Measurements from ENCODE around the gene UBXN6.
A peak's percentile ranks its signal among the peaks of the same experiment; 100 is the strongest.

The UBXN6 gene, protein sequence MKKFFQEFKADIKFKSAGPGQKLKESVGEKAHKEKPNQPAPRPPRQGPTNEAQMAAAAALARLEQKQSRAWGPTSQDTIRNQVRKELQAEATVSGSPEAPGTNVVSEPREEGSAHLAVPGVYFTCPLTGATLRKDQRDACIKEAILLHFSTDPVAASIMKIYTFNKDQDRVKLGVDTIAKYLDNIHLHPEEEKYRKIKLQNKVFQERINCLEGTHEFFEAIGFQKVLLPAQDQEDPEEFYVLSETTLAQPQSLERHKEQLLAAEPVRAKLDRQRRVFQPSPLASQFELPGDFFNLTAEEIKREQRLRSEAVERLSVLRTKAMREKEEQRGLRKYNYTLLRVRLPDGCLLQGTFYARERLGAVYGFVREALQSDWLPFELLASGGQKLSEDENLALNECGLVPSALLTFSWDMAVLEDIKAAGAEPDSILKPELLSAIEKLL

DNA sequence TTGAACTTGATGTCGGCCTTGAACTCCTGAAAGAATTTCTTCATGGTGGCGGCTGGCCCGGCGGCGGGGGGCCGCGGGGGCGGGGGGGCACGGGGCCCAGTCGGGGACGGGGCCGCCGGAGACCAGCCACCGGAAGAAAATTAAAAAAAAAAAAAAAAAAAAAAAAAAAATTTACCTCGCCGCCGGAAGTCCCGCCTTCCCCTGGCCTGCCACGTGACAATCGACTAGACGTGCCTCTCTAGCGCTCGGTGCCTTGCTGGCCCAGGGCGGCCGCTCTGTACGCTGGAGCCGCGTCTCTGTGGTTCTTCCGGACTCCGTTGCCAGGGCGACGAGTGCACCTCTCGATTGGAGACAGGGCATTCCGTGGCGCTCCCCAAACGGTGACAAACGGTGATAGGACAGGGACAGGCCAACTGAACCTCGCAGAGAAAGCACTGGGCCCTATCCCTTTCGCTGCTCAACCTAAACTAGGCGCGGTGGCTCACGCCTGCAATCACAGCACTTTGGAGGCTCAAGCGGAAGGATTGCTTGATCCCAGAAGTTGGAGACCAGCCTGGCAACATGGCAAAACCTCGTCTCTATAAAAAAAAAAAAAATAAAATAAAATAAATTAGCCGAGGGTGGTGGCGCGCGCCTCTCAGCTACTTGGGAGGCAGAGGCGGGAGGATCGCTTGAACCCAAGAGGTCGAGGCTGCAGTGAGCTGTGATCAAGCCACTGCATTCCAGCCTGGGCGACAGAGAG, at the start of gene UBXN6:
TSS of gene UBXN6 (minus strand) at position 141 of the 742 bp plus-strand sequence. CDS start at position 44, 97 bp downstream.
- peak; percentile 96 for DNase-seq (ENCODE audit: low read depth)

DNA sequence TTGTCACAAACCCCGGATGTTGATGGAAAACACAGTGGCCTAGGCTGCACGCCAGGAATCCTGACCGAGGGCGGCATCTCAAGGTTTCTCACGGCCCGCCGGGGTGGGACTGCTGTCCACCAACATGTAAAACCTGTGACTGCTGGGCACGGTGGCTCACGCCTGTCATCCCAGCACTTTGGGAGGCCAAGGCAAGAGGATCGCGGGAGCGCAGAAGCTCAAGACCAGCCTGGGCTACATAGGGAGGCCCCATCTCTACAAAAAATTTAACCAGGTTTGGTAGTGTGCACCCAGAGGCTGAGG, 49.5 kb upstream of the UBXN6 start:
- no peak for DNase-seq (ENCODE audit: low read depth)

DNA sequence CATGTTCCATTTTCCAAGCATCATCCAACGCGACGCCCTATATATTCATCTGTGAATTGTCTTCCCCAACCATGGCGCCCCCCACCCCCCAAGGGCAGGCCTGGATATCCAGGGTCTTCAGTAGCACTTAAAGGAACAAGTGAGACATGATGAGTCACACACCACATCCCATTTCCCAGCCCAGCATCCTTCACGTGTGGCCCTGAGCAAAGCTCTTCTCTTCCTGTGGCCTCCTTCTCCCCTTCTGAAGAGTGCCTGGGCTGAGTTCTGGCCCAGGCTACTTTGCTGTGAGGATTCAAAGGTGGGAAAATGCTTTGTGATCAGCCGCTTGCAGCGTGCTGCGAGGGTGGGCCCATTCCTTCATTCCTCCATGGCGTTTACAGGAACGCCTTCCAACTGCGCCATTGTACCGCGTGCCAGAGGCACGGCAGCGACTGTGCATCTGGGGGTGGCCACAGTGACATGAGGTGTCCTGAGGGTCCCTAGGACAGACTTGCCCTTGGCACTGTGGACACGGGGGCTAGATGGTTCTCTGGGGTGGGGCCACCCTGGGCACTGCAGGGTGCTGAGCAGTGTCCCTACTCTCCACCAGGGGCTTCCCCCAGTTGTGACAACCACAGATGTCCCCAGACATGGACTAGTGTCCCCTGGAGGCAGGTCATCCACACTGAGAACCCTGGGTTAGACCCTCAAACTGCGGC, 49.0 kb upstream of the UBXN6 start:
- no peak for DNase-seq (ENCODE audit: low read depth)

DNA sequence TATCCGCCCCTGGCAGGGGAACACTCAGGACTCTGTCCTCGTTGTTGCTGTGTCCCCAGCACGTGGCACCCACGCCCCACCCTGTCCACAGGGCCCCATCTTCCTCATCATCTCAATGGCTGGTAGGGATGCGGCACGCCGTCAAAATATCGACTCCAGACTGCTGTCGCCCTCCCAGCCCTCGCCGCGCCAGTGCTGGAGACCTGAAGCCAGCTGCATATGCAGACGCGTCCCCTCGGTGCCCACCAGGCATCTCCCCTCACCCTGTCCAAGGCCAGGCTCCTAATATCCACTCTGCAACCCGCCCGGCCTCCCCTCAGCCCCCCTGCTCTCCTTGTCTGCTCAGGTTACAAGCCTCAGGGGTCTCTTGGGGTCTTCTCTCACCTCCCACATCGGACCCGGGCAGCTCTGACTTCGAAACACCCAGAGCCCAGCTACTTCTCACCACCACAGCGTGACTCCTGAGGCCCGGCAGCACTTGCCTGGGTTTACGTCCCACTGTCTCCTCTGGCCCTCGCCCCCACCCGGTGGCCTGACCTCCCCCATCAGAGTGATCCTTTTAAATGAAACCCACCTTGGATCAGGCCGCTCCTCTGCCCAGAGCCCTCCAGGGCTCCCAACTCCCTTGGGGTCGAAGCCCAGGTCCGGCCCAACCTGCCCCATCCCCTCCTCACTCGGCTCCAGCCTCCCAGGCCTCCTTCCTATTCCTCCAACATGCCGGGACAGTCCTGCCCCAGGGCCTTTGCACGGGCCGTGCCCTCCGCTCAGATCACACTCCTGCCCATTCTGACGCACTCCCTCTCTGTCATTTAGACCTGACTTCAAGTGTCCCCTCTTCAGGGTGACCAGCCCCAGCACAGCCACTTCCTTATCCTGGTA, 48.2 kb upstream of the UBXN6 start:
- no peak for DNase-seq (ENCODE audit: low read depth)

DNA sequence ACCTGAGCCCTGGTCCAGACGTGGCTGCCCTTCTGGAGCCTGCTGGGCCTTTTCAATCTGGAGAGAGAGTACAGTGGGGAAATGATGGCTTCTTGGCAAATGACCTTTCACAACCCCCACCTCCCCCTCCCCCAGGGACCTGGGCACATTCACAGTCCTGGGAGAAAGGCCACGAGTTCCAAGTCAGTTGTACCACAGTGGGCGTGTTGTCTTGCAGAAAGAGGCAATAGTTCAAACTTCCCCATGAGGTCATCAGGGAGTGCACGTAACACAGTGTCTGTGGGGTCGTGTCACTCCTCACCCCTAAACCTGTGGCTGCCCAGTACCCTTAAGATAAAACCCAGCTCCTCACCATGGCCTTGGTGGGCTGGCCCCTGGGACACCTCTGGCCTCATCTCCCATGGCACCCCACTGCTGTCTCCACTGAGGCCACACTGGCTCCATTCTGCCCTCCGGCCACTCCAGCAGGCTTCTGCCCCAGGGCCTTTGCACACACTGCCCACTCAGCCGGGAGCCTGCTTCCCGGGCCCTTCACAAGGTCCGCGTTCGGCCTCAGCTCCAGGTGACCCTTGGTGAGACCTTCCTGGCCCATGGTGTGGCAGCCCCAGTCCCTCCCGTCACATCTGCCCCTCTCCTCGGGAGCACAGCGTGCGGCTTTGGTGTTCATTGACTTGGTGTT, 47.4 kb upstream of the UBXN6 start:
- DNase-seq (ENCODE audit: low read depth), result no peak

DNA sequence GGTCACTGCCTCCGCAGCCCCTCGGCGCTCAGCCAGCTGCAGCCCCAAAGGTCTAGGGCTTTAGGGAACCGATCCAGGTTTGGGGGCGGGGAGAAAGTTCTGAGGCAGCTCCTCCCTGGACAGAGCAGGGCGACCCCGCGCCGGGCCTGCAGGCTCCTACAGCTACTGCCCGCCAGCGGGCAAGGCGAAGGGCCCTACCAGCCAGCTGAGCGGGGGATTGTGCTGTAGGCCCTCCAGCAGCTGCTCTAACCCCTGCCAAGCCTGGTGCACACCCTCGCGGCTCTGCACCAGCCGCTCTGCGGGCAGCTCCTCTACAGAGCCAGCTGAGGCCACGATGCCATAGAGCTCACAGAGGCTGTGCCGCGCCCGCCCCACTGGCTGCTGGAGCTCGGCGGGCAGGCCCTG, 46.7 kb upstream of the UBXN6 start:
- DNase-seq (ENCODE audit: low read depth), result no peak

DNA sequence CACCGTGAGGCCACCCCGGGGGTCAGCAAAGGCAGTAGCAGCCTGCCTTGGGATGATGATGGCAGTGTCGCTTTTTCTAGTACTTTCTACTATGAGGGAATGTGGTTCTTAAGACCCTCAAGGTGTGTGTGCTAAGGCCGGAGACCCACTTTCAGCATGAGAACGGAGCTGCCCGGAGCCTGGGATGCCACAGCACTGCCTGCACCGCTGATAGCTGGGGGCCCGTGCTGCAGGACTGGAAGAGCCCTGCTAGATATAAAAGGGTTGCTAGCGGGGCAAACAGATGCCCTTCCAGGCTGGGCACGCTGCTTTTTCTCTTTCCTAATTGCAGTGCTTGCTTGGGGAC, 46.2 kb upstream of the UBXN6 start:
- DNase-seq (ENCODE audit: low read depth), result no peak

DNA sequence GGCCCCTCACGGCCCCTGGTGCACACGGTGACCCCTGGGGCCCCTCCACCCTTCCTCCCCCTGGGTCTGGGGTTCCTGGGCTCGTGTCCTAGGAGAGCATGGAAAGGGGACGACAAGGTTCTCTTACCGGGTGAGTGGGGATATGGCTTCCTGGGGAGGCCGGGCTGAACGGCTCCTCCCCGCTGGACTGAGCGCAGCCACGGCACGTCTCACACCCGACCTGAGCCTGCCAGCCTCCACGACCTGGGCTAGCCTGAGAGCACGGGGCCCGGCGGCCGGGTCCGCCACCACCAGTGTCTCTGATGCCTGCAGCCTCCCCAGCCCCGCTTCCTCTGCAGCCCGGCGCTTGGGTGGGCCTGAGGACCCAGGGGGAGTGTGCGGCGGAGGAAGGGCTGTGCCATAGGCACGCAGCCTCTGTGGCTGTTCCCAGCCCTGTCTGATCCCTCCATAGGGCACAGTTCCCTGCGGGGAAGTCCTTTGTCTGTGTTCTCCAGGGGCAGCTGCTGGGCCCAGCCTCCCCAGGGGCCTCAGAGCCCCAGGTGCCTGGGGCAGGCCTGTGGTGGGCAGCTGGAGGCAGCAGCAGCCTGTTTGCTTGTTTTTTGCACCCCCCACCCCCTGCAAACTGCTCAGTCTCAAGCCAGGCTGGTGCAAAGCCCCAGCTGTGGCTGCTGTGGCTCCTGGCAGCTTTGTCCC, 45.7 kb upstream of the UBXN6 start:
- DNase-seq (ENCODE audit: low read depth), result no peak

DNA sequence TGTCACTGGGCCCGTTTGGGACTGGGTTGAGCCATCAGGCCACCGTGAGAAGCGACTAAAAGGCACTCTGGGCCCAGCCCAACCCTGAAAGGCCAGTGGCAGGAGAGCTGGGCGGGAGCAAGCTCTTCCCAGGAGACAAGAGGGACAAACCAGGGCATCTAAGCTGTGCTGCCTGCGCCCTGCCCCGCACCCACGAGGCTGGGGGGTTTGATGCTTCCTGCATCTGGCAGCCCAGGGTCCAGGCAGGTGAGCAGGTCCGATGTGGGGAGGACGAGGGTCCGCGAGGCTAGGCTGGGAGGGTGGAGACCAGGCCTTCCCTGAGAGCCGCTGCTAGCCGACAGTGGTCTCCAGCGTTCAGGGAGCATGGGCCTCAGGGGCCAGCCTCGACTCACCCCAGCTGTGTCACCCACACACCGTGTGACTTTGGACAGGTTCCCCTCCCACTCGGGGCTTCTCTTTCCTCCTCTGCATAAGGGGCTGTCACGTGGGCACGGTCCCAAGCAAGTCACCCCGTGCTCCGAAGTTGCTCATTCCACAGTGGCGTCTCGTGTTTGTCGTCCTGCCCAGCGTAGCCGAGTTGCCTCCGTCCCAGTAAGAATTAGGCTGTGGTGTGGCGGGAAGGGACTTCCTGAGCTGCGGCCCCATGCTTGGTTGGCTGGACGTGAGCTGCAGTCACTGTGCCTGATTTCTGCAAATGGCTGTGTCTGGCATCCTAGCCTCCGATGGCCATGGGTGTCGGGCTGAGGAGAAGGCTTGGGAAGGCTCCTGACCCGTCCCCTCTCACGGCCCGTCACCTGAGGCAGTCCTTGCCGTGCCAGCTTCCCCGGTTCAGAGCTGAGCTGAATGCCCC, 44.9 kb upstream of the UBXN6 start:
- no peak for DNase-seq (ENCODE audit: low read depth)

DNA sequence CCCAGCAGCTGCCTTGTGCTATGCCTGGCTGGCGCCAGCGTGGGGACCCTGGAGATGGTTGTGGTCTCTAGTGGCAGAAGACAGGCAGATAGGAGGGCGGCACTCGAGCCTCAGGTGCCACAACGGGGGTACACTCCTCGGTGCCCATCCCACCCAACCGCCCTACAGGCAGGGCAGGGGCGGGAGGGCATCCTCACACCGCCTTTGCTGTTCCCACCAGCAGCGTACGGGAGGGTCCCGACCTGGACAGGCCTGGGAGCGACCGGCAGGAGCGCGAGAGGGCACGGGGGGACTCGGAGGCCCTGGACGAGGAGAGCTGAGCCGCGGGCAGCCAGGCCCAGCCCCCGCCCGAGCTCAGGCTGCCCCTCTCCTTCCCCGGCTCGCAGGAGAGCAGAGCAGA, 44.1 kb upstream of the UBXN6 start:
- no peak for DNase-seq (ENCODE audit: low read depth)

DNA sequence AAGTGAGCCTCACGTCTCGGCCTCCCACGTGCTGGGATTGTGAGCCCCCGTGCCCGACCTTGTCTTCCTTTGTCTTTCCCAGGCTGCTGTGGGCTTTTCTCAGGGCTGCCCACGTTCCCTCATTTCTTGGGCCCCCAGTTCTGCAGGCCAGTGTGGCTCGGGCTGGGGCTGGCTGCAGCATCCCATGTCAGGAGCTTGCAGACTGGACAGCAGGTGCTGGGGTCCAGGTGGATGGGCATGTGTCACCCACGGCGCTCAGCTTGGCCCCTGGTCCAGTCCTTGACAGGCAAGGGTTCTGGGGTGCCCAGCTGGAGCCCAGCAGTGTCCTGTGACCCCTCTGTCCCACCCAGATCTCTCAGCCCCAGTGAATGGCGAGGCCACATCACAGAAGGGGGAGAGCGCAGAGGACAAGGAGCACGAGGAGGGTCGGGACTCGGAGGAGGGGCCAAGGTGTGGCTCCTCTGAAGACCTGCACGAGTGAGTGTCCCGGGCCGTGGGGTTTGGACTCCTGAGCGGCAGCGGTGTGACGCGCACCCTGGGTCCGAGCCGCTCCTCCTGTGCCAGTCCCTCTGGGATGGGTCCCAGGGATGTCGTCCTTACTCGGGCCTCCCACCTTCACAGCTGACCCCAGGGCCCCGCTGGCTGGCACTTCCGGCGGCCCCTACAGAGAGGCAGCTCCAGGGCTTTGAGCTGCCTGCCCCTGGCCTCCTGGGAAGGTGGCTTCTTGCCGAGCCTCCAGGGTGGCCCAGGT, 43.4 kb upstream of the UBXN6 start:
- no peak for DNase-seq (ENCODE audit: low read depth)

DNA sequence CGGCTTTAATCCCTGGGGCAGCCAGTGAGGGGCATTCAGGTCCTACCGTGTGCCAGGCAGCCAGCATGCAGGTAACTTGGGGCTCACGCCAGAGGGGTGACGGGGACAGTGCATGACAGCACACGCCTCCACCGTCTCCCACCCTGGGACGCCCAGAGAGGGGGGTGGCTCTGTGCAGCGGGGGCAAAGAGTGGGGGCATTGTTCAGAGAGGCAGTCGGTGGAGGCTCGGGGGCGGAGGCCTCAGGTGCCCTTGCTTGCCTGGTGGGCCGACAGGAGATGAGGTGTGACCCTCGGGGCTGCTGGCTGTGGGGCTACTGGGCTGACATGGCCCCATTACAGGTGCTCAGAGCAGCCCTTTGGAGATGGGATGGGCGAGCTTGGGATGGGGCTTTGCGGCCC, 42.3 kb upstream of the UBXN6 start:
- no peak for DNase-seq (ENCODE audit: low read depth)

DNA sequence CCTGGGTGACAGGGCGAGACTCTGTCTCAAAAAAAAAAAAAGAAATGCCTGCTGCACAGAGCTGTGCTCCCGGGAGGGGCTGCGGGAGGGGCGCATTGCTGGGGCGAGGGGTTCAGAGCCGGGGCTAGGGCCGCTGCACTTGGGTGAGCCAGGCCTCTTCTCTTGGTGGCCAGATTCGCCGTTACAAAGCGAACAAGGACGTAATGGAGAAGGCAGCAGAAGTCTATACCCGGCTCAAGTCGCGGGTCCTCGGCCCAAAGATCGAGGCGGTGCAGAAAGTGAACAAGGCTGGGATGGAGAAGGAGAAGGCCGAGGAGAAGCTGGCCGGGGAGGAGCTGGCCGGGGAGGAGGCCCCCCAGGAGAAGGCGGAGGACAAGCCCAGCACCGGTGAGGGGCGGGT, 41.7 kb upstream of the UBXN6 start:
- DNase-seq (ENCODE audit: low read depth), result no peak

DNA sequence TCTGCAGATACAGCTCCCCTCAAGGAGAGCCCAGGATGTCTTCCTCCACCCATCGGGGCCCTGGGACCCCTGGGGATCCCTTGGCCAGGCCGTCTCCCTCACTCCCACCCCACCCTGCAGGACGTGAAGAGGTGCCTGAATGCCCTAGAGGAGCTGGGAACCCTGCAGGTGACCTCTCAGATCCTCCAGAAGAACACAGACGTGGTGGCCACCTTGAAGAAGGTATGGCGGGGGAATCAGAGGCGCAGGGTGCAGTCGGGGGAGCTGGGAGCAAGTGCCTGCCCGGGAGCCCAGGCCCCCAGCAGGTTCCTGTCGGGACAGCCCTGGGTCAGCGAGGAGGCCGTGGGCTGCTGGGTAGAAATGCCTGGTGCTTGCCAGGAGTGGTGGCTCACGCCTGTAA, 41.1 kb upstream of the UBXN6 start:
- no peak for DNase-seq (ENCODE audit: low read depth)

DNA sequence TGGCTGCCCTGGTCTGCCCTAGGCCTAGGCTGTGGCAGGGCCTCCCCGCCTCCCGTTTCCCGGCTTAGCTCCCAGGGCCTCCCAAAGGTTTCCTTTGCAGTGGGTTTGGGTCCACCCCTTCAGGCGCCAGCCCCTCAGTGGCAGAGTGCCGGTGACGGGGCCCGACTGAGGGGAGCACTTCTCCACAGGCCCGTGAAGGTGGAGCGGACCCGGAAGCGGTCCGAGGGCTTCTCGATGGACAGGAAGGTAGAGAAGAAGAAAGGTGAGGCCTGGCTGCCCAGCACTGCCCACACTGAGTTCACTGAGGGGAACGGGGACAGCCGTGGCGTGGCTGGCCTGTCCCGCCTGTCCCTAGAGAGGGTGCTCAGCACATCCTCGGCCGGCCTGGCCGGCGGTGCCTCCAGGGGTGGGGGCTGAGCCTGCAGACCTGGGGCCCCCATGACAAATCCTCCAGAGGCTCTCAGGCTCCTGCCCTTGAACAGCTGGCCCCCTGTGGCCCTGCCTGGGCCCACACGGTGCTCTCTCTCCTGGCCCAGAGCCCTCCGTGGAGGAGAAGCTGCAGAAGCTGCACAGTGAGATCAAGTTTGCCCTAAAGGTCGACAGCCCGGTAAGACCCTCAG, 40.3 kb upstream of the UBXN6 start:
- no peak for DNase-seq (ENCODE audit: low read depth)

DNA sequence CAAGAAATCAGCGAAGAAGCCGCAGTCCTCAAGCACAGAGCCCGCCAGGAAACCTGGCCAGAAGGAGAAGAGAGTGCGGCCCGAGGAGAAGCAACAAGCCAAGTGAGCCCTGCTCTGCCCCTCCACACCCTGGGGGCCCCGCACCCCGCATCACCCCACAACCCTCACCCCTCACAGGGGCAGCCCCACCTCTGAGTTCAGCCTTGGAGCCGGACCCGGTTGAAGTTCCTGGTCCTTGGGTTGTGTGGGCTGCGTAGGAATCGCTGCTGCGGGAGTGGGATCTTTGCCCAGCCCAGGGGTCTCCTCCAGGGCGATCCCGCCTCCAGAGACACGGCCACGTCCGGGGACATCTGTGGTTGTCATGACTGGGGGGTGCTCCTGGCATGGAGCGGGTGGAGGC, 38.7 kb upstream of the UBXN6 start:
- DNase-seq (ENCODE audit: low read depth), result no peak

DNA sequence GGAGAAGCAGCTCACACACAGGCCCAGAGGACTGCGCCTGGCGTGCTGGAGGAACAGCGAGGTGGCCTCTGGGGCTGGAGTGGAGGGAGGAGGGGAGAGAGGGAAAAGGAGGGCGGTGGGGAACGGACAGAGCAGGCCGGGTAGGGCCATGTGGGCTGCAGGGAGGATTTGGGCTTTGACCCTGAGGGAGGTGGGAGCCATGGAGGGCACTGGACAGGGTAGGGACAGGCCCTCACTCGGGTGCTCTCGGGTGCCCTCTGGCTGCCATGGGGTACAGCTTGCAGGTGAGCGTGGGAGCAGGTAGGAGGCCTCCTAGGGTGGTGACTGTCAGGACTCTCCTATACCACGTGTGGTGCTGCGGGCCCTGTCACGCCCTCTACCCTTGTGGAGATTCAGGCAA, 37.9 kb upstream of the UBXN6 start:
- no peak for DNase-seq (ENCODE audit: low read depth)

DNA sequence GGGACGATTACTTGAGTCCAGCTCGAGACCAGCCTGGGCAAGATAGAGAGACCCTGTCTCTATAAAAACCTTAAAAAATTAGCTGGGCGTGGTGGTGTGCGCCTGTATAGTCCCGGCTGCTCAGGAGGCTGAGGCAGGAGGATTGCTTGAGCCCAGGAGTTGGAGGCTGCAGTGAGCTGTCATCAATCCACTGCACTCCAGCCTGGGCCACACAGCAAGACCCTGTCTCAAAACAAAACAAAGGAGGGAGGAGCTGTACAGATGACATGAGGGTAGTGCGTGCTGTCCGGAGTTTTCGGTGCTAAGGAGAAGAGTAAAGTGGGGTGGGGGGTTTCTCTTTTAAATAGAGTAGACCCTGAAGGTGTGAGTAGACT, 37.1 kb upstream of the UBXN6 start:
- no peak for DNase-seq (ENCODE audit: low read depth)
